Adrenal gland (tissue), 12 donors: ENCODE data around the gene LTO1. TPM values are rescaled to one million over a fixed set of nuclear protein-coding genes. Genes with fewer than 3 reads are reported as not detected.

ENCODE experiments used
- DNase-seq, 7 donors: peaks; one replicate each; pipeline ENCODE4 v3.0.0-alpha.2; 2019 to 2020
- H3K27ac ChIP-seq, 5 donors: fragments of 200-600 bp; sonication (generic) in 4 of 5; 1 replicate in 3 of 5; 2 replicates in 2 of 5; pipeline versions ENCODE4 v1.5.1 to v1.8.0; 2016 to 2020; ENCODE audit warnings: mild to moderate bottlenecking in 1 of 5
- H3K27me3 ChIP-seq: fragments of 200-600 bp; 2 replicates; pipeline ENCODE4 v1.8.0; 2021
- H3K36me3 ChIP-seq, 2 donors: fragments of 200-600 bp; replicated peaks in 1 of 2; 1 replicate in 1 of 2; 2 replicates in 1 of 2; pipeline versions ENCODE4 v1.5.1 to v1.8.0; 2018 to 2022
- H3K4me1 ChIP-seq, 2 donors: fragments of 200-600 bp; replicated peaks in 1 of 2; 1 replicate in 1 of 2; 2 replicates in 1 of 2; pipeline versions ENCODE4 v1.5.1 to v1.8.0; 2018 to 2021
- H3K4me3 ChIP-seq, 4 donors: fragments of 200-600 bp; sonication (generic) in 3 of 4; one replicate each; pipeline ENCODE4 v1.5.1; 2016 to 2018
- H3K9me3 ChIP-seq, 3 donors: fragments of 200-600 bp; sonication (generic) in 1 of 3; replicated peaks in 1 of 3; 1 replicate in 2 of 3; 2 replicates in 1 of 3; pipeline versions ENCODE4 v1.5.1 to v1.8.0; 2016 to 2021
- POLR2A ChIP-seq, 2 donors: fragments of 450-650 bp; IDR thresholded peaks; one replicate each; pipeline ENCODE4 v1.6.1; 2017; ENCODE audit warnings: antibody characterized with exemption in 2 of 2, mild to moderate bottlenecking in 2 of 2, moderate library complexity in 1 of 2
- WGBS, 4 donors: extraction: QIAGEN DNeasy Blood & Tissue Kit in 2 of 4; methylation state at CpG; one replicate each; pipeline versions ENCODE4 v1.1.5 to v1.1.7; 2013 to 2017; 5-methylcytosine and 5-hydroxymethylcytosine counted together
- intact Hi-C, 2 donors: fragments of 100-400 bp; cut with DNase I; formaldehyde crosslinking; loops; one replicate each; pipeline versions ENCODE4 v1.14.1 to v1.15.0; 2022 to 2023
- polyA plus RNA-seq, 3 donors: library from polyadenylated mRNA; stranded (reverse); fragments of 200-250 nt in 2 of 3; fragments of 350-450 nt in 1 of 3; fragmentation: Illumina TruSeq in 1 of 3; extraction: RNeasy Lipid Tissue Mini Kit (QIAGEN cat#74804) in 1 of 3; gene quantifications; one replicate each; pipeline ENCODE4 v1.2.3, GENCODE V29; 2013 to 2014
- total RNA-seq, 9 donors: library from RNA; depleted of rRNA in 4 of 9; stranded (reverse); fragments of >200 nt in 4 of 9; fragments of 120-200 nt in 1 of 9; fragmentation: NEBNext Ultra II Directional in 1 of 9; extraction: Animal tissue kit (Norgen Biotek cat#: 25700) in 1 of 9; gene quantifications; one replicate each; pipeline versions ENCODE4 v1.1.0 to v1.2.4, GENCODE V29; 2013 to 2023
- TF ChIP-seq, protein P1 (sequence below), 6 experiments: fragments of 450-650 bp in 4 of 6; fragments of 200-600 bp in 2 of 6; sonication (generic) in 1 of 6; IDR thresholded peaks; 1 replicate in 5 of 6; 2 replicates in 1 of 6; pipeline versions ENCODE4 v1.5.1 to v1.8.0; 2016 to 2021; ENCODE audit warnings: antibody characterized with exemption in 6 of 6, mild to moderate bottlenecking in 2 of 6, moderate library complexity in 1 of 6
- donor health status: healthy with polysubstance abuse.
- donor health status: Bipolar disorder and iron deficiency.
- donor health status: DM: yes; HTN: yes; CAD: no.
- donor health status: DM: no; HTN: no; CAD: no.
- donor health status: DM: no; HTN: no; CAD: no.
- donor health status: DM: yes; HTN: yes; CAD: no.

LTO1 gene
- total and polyA plus RNA-seq, 12 donors: 10.9 to 52.5 (median 23.6) TPM

DNA sequence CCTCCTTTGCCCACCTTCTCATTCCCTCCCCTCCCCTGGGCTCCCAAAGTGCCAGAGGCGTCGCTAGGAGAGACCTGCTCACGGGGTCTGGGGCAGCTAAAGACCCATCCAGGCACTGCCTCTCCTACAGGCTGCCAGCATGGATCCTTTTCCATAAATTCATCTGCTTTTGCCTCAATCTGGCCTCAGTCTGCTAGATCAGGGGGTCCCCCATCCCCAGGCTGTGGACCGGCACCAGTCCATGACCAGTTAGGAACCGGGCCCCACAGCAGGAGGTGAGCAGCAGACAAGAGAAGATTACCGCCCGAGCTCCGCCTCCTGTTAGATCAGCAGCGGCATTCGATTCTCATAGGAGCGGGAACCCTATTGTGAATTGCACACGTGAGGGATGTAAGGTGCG is 12.3 kb downstream of the LTO1 start:
- peaks cover 0 to 1% of the 10 kb centered on the region in 2 donors for H3K4me1 ChIP-seq
- no peaks in the 10 kb centered on the region for H3K9me3 ChIP-seq
- TF ChIP-seq, protein P1, sequence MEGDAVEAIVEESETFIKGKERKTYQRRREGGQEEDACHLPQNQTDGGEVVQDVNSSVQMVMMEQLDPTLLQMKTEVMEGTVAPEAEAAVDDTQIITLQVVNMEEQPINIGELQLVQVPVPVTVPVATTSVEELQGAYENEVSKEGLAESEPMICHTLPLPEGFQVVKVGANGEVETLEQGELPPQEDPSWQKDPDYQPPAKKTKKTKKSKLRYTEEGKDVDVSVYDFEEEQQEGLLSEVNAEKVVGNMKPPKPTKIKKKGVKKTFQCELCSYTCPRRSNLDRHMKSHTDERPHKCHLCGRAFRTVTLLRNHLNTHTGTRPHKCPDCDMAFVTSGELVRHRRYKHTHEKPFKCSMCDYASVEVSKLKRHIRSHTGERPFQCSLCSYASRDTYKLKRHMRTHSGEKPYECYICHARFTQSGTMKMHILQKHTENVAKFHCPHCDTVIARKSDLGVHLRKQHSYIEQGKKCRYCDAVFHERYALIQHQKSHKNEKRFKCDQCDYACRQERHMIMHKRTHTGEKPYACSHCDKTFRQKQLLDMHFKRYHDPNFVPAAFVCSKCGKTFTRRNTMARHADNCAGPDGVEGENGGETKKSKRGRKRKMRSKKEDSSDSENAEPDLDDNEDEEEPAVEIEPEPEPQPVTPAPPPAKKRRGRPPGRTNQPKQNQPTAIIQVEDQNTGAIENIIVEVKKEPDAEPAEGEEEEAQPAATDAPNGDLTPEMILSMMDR (IDR thresholded peaks at IDR 0.05): no peak
- TF ChIP-seq POLR2A (IDR thresholded peaks at IDR 0.05): no peak
- no peak for DNase-seq
- WGBS, 4 donors: 87 to 96% (median 94%) methylated on average over 11 to 13 of the region's 13 CpGs
- peaks cover 0 to 22% of the 10 kb centered on the region in 2 donors for H3K36me3 ChIP-seq
- no peak overlapping the region for H3K27ac ChIP-seq
- H3K27me3 ChIP-seq: no peaks in the 10 kb centered on the region
- intact Hi-C loops: no loop called here
- H3K4me3 ChIP-seq: no peak overlapping the region

DNA sequence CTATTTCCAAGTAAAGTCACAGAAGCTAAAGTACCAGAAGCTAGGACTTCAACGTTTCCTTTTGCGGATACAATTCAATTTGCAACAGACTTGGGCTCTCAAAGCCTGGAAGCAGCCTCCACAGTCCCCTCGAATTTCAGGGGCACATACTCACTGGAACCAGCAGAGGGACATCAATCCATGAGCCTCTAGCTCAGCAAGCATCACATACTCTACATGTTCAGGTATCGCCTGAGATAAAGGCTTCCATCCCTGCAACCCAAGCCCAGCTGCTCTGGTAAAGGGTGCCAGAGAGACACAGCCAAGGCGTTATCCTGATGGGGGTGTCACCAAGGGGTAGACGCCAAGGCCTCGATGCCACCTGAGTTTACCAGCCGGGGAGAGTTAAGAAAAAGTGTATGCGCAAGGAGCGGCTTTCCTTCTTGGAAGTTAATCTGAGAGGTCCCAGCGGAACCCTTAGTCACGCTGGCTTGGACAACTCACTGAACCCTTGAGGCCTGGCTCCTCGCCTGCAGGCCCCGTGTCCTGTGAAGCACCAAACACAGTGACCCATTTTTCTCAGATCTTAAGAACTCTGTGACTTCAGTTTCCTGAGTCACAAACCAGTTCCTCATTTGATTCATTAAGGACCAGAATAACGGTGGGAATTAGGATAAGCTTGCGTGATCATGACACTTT is 13.0 kb downstream of the LTO1 start:
- Histone ChIP-seq H3K9me3 (no peaks in the 10 kb centered on the region), H3K36me3 (peaks cover 0 to 16% of the 10 kb centered on the region in 2 donors), H3K4me3 (no peak overlapping the region), H3K4me1 (peaks cover 0 to 3% of the 10 kb centered on the region in 2 donors), H3K27me3 (no peaks in the 10 kb centered on the region), H3K27ac (no peak overlapping the region)
- TF ChIP-seq, protein P1 (IDR thresholded peaks at IDR 0.05): no peak
- no peak for TF ChIP-seq POLR2A (IDR thresholded peaks at IDR 0.05)
- WGBS, 4 donors: 76 to 85% (median 79%) methylated on average over 12 to 16 of the region's 16 CpGs
- no peak for DNase-seq
- intact Hi-C loops: no loop called here

DNA sequence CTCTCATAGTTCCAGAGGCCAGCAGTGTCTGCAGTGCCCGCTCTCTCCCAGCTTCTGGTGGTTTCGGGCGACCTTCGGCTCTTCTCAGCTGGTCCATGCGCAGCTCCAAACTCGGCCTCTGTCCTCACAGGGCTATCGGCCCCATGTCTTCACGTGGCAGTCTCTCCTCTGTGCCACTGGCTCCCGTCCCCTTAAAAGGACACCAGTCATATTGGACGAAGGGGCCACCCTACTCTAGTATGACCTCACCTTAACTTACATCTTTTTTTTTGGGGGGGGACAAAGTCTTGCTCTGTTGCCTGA is 13.8 kb downstream of the LTO1 start:
- H3K36me3 ChIP-seq: peaks cover 0 to 8% of the 10 kb centered on the region in 2 donors
- no peak for DNase-seq
- 79 to 94% (median 88%) methylated on average over 10 of the region's 10 CpGs for WGBS, 4 donors
- H3K27ac ChIP-seq: no peak overlapping the region
- H3K4me3 ChIP-seq: no peak overlapping the region
- no peaks in the 10 kb centered on the region for H3K9me3 ChIP-seq
- intact Hi-C loops: no loop called here
- H3K27me3 ChIP-seq: no peaks in the 10 kb centered on the region
- H3K4me1 ChIP-seq: peaks cover 0 to 6% of the 10 kb centered on the region in 2 donors
- TF ChIP-seq, protein P1 (IDR thresholded peaks at IDR 0.05): no peak
- no peak for TF ChIP-seq POLR2A (IDR thresholded peaks at IDR 0.05)

DNA sequence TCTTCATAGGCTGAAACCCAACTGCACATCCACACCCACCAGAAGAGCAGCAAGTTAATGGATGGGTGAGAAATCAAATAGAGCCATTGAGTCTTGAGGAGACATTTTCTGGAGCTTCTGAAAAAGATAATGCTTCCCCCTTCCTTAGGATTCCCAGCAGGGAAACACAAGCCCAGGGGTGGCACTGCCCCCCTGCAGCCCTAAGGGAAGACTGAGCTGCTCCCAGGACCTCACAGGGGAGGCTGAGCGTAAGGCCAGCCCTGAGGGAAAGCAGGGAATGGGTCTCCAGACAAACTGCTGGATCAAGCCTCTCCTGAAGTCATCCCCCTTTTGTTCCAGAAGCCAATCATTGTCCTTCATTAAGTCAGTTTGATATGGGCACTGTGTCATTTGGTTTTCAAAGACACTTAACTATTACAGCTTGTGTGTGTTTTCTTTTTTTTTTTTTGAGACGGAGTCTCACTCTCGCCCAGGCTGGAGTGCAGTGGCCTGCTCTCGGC is 15.1 kb downstream of the LTO1 start:
- Histone ChIP-seq H3K27ac (no peak overlapping the region), H3K9me3 (no peaks in the 10 kb centered on the region), H3K27me3 (no peaks in the 10 kb centered on the region), H3K36me3 (peaks cover 0 to 2% of the 10 kb centered on the region in 2 donors), H3K4me3 (no peak overlapping the region), H3K4me1 (peaks cover 2 to 6% of the 10 kb centered on the region in 2 donors)
- 93 to 98% (median 94%) methylated on average over 4 of the region's 4 CpGs for WGBS, 4 donors
- no peak for DNase-seq
- TF ChIP-seq, protein P1 (IDR thresholded peaks at IDR 0.05): no peak
- TF ChIP-seq POLR2A (IDR thresholded peaks at IDR 0.05): no peak
- intact Hi-C loops: no loop called here
